Measurements from ENCODE around the gene SNX9. TPM values are rescaled to one million over a fixed set of nuclear protein-coding genes. Genes with fewer than 3 reads are reported as not detected.

Gene SNX9
- total and polyA plus RNA-seq, 2 donors (not counting 1 experiment from before 2014, with no cell fraction given): 10.0 to 50.7 TPM

- TF ChIP-seq EZH2 (IDR thresholded peaks at IDR 0.05; ENCODE audit: borderline replicate concordance, insufficient read depth, low read depth, low read length, poor library complexity, severe bottlenecking) (no peak), CTCF (IDR thresholded peaks at IDR 0.05) (no peak)
- peaks cover 42% of the 10 kb centered on the region for H3K4me1 Mint-ChIP-seq
- H3K9ac ChIP-seq (ENCODE audit: low read length): no peak overlapping the region
- H3K27ac ChIP-seq (ENCODE audit: low read length in 2 of 2): no peak overlapping the region
- H3K36me3 ChIP-seq (replicated peaks in 1 of 2; ENCODE audit: control extremely low read depth in 1 of 2, control insufficient read depth in 1 of 2, extremely low read depth in 1 of 2, insufficient read depth in 2 of 2, low read length in 1 of 2): no peaks in the 10 kb centered on the region
- H3K9me3 Mint-ChIP-seq (ENCODE audit: insufficient read depth): no peaks in the 10 kb centered on the region
- H3K4me1 ChIP-seq (ENCODE audit: control insufficient read depth in 2 of 2, insufficient read depth in 2 of 2, low read length in 2 of 2): peaks cover 27 to 48% of the 10 kb centered on the region in 2 donors
- H3K27me3 Mint-ChIP-seq: no peaks in the 10 kb centered on the region
- CTCF ChIA-PET: no interaction called here
- no peaks in the 10 kb centered on the region for H4K20me1 ChIP-seq (ENCODE audit: control insufficient read depth, insufficient read depth, low read length, poor library complexity, severe bottlenecking)
- peaks cover 0 to 7% (median 0%) of the 10 kb centered on the region in 3 donors for H3K9me3 ChIP-seq (ENCODE audit: control extremely low read depth in 1 of 3, control insufficient read depth in 2 of 3, insufficient read depth in 1 of 3, low read length in 2 of 3)
- DNase-seq (no peak), ATAC-seq (ENCODE audit: low read depth) (no peak)
- H3K79me2 ChIP-seq (ENCODE audit: control insufficient read depth, insufficient read depth, low read length): peaks cover 52% of the 10 kb centered on the region
- peaks cover 0 to 2% (median 0%) of the 10 kb centered on the region in 4 experiments for H3K27me3 ChIP-seq (replicated peaks in 1 of 4; ENCODE audit: control extremely low read depth in 1 of 4, control insufficient read depth in 3 of 4, insufficient read depth in 4 of 4, low read length in 3 of 4)
- H3K4me2 ChIP-seq (replicated peaks; ENCODE audit: low read depth, low read length, poor library complexity, severe bottlenecking): no peak overlapping the region
- H3K4me3 Mint-ChIP-seq: no peak overlapping the region
- H3K4me3 ChIP-seq (ENCODE audit: control extremely low read depth in 1 of 5, extremely low read depth in 1 of 5, insufficient read depth in 1 of 5, low read depth in 2 of 5, low read length in 4 of 5): no peak overlapping the region
- no peak overlapping the region for H2AFZ ChIP-seq (ENCODE audit: insufficient read depth, low read depth, low read length, poor library complexity, severe bottlenecking)
- no peak overlapping the region for H3K27ac Mint-ChIP-seq
- intact Hi-C loops (cut with micrococcal nuclease): no loop called here
- POLR2A ChIA-PET: no interaction called here
- WGBS (ENCODE audit: insufficient coverage): 89% methylated on average over 4 of the region's 8 CpGs
Observed at GRCh38 chr6:157988700-157989063, 165.6 kb downstream of the SNX9 start.

- ChIA-PET POLR2A (no interaction called here), CTCF (interaction anchor here (1.5 kb wide), 1 partner anchor 9 kb away, joined by 4 read pairs; no protein-coding TSS in a partner anchor)
- H3K36me3 ChIP-seq (replicated peaks in 1 of 2; ENCODE audit: control extremely low read depth in 1 of 2, control insufficient read depth in 1 of 2, extremely low read depth in 1 of 2, insufficient read depth in 2 of 2, low read length in 1 of 2): no peaks in the 10 kb centered on the region
- TF ChIP-seq EZH2 (IDR thresholded peaks at IDR 0.05; ENCODE audit: borderline replicate concordance, insufficient read depth, low read depth, low read length, poor library complexity, severe bottlenecking) (no peak), CTCF (IDR thresholded peaks at IDR 0.05) (no peak)
- Mint-ChIP-seq H3K27me3 (no peaks in the 10 kb centered on the region), H3K27ac (peak overlapping the region; percentile 92), H3K9me3 (ENCODE audit: insufficient read depth) (no peaks in the 10 kb centered on the region), H3K4me3 (peak overlapping the region; percentile 91), H3K4me1 (peaks cover 33% of the 10 kb centered on the region)
- WGBS (ENCODE audit: insufficient coverage): 80% methylated on average over 21 of the region's 22 CpGs
- intact Hi-C loops (cut with micrococcal nuclease): loop anchor here (1.0 kb wide), 1 partner anchor 7 kb away; no protein-coding TSS in a partner anchor
- ATAC-seq (ENCODE audit: low read depth) (no peak), DNase-seq (no peak)
- peak overlapping the region; percentile 79 for H2AFZ ChIP-seq (ENCODE audit: insufficient read depth, low read depth, low read length, poor library complexity, severe bottlenecking)
- peaks cover 44% of the 10 kb centered on the region for H3K79me2 ChIP-seq (ENCODE audit: control insufficient read depth, insufficient read depth, low read length)
- peaks cover 18 to 37% of the 10 kb centered on the region in 2 donors for H3K4me1 ChIP-seq (ENCODE audit: control insufficient read depth in 2 of 2, insufficient read depth in 2 of 2, low read length in 2 of 2)
- no peaks in the 10 kb centered on the region for H4K20me1 ChIP-seq (ENCODE audit: control insufficient read depth, insufficient read depth, low read length, poor library complexity, severe bottlenecking)
- H3K27me3 ChIP-seq (replicated peaks in 1 of 4; ENCODE audit: control extremely low read depth in 1 of 4, control insufficient read depth in 3 of 4, insufficient read depth in 4 of 4, low read length in 3 of 4): peaks cover 0 to 2% (median 0%) of the 10 kb centered on the region in 4 experiments
- H3K9ac ChIP-seq (ENCODE audit: low read length): peak overlapping the region; percentile 66
- peak overlapping the region in 1 of 5 experiments; percentile 60 for H3K4me3 ChIP-seq (ENCODE audit: control extremely low read depth in 1 of 5, extremely low read depth in 1 of 5, insufficient read depth in 1 of 5, low read depth in 2 of 5, low read length in 4 of 5)
- H3K9me3 ChIP-seq (ENCODE audit: control extremely low read depth in 1 of 3, control insufficient read depth in 2 of 3, insufficient read depth in 1 of 3, low read length in 2 of 3): peaks cover 0 to 7% (median 0%) of the 10 kb centered on the region in 3 donors
- H3K4me2 ChIP-seq (replicated peaks; ENCODE audit: low read depth, low read length, poor library complexity, severe bottlenecking): peak overlapping the region; percentile 87
- H3K27ac ChIP-seq (ENCODE audit: low read length in 2 of 2): peak overlapping the region in 1 of 2 donors; percentile 61
Observed at GRCh38 chr6:157989541-157990289, 166.7 kb downstream of the SNX9 start.

Measured in B cell (primary cell).